IgD-negative memory B cell (primary cell): ENCODE data around the gene PLAC9. TPM values are rescaled to one million over a fixed set of nuclear protein-coding genes. Genes with fewer than 3 reads are reported as not detected.

Experiments
- H3K27ac Mint-ChIP-seq, 3 donors: one replicate each; pipeline ENCODE4 v1.8.0; 2020 to 2022; ENCODE audit warnings: mild to moderate bottlenecking in 3 of 3, mixed read lengths in 3 of 3, moderate library complexity in 1 of 3
- H3K27me3 Mint-ChIP-seq: one replicate; pipeline ENCODE4 v1.8.0; 2021; ENCODE audit warnings: mixed read lengths
- H3K36me3 Mint-ChIP-seq: one replicate; pipeline ENCODE4 v1.8.0; 2020; ENCODE audit warnings: mild to moderate bottlenecking, mixed read lengths
- H3K4me1 Mint-ChIP-seq, 3 donors: one replicate each; pipeline ENCODE4 v1.8.0; 2020 to 2022; ENCODE audit warnings: mixed read lengths in 3 of 3, mild to moderate bottlenecking in 1 of 3
- H3K4me3 Mint-ChIP-seq, 4 donors: one replicate each; pipeline ENCODE4 v1.8.0; 2020 to 2022; ENCODE audit warnings: mild to moderate bottlenecking in 4 of 4, mixed read lengths in 4 of 4, moderate library complexity in 3 of 4
- H3K9me3 Mint-ChIP-seq, 3 donors: one replicate each; pipeline ENCODE4 v1.8.0; 2020 to 2021; ENCODE audit warnings: mixed read lengths in 3 of 3, mild to moderate bottlenecking in 1 of 3
- polyA plus RNA-seq: library from polyadenylated mRNA; unstranded; fragments of 300-500 nt; fragmentation: Illumina TruSeq; gene quantifications from one replicate; pipeline ENCODE4 v1.2.3, GENCODE V29; 2021

Gene PLAC9
- polyA plus RNA-seq, 1 donor from 2014 or later = not detected

- no peak overlapping the region for H3K27ac Mint-ChIP-seq
- H3K9me3 Mint-ChIP-seq = no peaks in the 10 kb centered on the region
- no peak overlapping the region for H3K4me3 Mint-ChIP-seq
- no peaks in the 10 kb centered on the region for H3K27me3 Mint-ChIP-seq
- H3K4me1 Mint-ChIP-seq = peaks cover 13 to 26% (median 17%) of the 10 kb centered on the region in 3 donors
- H3K36me3 Mint-ChIP-seq = peaks cover 2% of the 10 kb centered on the region
Observed at GRCh38 chr10:80174641-80175395, 42.3 kb downstream of the PLAC9 start.

DNA sequence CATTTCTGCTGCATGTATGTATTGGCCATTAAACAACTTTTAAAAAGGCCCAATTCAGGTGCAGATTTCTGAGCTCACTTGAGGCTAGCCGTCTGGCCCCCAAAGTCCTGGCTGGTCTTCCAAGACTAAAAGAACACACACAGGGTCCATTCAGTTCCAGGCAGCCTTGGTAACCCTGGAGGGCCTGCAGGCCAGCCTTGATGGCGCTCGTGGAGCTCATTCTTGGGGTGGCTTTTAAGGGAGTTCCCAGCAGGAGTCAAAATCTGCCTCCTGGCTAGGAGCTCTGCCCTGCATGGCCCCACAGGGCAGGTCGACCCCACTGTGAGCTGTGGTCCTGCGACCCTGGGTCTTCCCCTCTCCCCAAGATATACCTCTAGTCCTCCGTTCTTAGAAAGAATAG lies 44.0 kb downstream of the PLAC9 start:
- H3K27me3 Mint-ChIP-seq = no peaks in the 10 kb centered on the region
- no peaks in the 10 kb centered on the region for H3K9me3 Mint-ChIP-seq
- H3K4me1 Mint-ChIP-seq = peaks cover 13 to 26% (median 20%) of the 10 kb centered on the region in 3 donors
- no peak overlapping the region for H3K27ac Mint-ChIP-seq
- peaks cover 2% of the 10 kb centered on the region for H3K36me3 Mint-ChIP-seq
- no peak overlapping the region for H3K4me3 Mint-ChIP-seq

- H3K36me3 Mint-ChIP-seq = peaks cover 2% of the 10 kb centered on the region
- no peaks in the 10 kb centered on the region for H3K27me3 Mint-ChIP-seq
- H3K9me3 Mint-ChIP-seq = no peaks in the 10 kb centered on the region
- no peak overlapping the region for H3K4me3 Mint-ChIP-seq
- peak overlapping the region in 1 of 3 donors; percentile 82 for H3K27ac Mint-ChIP-seq
- peaks cover 17 to 32% (median 29%) of the 10 kb centered on the region in 3 donors for H3K4me1 Mint-ChIP-seq
Observed at GRCh38 chr10:80177781-80178636, 45.5 kb downstream of the PLAC9 start.

- Mint-ChIP-seq H3K27me3 (no peaks in the 10 kb centered on the region), H3K9me3 (no peaks in the 10 kb centered on the region), H3K27ac (peak overlapping the region in 1 of 3 donors; percentile 23), H3K36me3 (peaks cover 7% of the 10 kb centered on the region), H3K4me1 (peaks cover 31 to 53% (median 42%) of the 10 kb centered on the region in 3 donors), H3K4me3 (no peak overlapping the region)
Observed at GRCh38 chr10:80182986-80183385, 50.5 kb downstream of the PLAC9 start.

DNA sequence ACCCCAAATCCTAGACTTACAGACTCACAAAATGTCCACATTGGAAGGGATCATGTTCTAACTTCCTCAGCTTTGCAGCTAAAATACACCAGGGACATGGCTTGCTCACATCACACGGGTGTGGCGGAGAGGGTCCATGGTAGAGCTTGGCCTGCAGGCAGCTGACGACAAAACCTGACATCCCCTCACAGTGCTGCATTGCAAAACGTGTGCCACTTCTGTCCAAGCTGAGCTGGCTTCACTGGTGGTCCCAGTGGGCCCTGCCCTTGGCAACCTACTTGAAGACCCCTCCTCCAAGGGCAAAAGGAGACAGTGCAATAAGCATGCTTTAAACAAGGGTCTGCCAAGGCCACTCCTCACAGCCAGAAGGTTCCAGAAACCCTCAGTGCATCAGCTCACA lies 50.9 kb downstream of the PLAC9 start:
- H3K27me3 Mint-ChIP-seq = no peaks in the 10 kb centered on the region
- peaks cover 5% of the 10 kb centered on the region for H3K36me3 Mint-ChIP-seq
- H3K4me1 Mint-ChIP-seq = peaks cover 30 to 55% (median 40%) of the 10 kb centered on the region in 3 donors
- no peaks in the 10 kb centered on the region for H3K9me3 Mint-ChIP-seq
- H3K4me3 Mint-ChIP-seq = no peak overlapping the region
- H3K27ac Mint-ChIP-seq = peak overlapping the region in 1 of 3 donors; percentile 23

DNA sequence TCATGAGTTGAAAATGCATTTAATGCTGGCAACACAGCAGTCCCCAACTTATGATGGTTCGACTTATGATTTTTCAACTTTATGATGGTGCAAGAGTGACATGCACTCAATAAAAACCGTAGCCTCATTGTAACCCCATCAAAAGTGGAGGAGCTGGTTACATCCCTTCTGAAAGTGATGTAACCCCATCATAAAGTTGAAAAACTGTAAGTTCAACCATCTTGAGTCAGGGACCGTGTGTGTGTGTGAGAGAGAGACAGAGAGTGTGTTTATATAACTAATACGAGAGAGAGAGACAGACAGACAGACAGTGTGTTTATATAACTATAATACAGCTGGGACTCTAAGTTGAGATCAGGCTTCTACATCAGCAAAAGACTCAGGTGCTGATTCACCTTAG lies 51.8 kb downstream of the PLAC9 start:
- Mint-ChIP-seq H3K27me3 (no peaks in the 10 kb centered on the region), H3K36me3 (peaks cover 5% of the 10 kb centered on the region), H3K4me1 (peaks cover 32 to 55% (median 36%) of the 10 kb centered on the region in 3 donors), H3K9me3 (no peaks in the 10 kb centered on the region), H3K4me3 (peak overlapping the region in 1 of 4 donors; percentile 14), H3K27ac (peak overlapping the region in 1 of 3 donors; percentile 55)

GRCh38 chr10:80185578-80186299 lies 53.2 kb downstream of the PLAC9 start:
- Mint-ChIP-seq H3K9me3 (no peaks in the 10 kb centered on the region), H3K27me3 (no peaks in the 10 kb centered on the region), H3K4me1 (peaks cover 31 to 57% (median 39%) of the 10 kb centered on the region in 3 donors), H3K4me3 (peak overlapping the region in 3 of 4 donors; percentile 22 to 75 (median 41)), H3K27ac (peak overlapping the region; percentile 47 to 91 (median 77)), H3K36me3 (peaks cover 5% of the 10 kb centered on the region)

DNA sequence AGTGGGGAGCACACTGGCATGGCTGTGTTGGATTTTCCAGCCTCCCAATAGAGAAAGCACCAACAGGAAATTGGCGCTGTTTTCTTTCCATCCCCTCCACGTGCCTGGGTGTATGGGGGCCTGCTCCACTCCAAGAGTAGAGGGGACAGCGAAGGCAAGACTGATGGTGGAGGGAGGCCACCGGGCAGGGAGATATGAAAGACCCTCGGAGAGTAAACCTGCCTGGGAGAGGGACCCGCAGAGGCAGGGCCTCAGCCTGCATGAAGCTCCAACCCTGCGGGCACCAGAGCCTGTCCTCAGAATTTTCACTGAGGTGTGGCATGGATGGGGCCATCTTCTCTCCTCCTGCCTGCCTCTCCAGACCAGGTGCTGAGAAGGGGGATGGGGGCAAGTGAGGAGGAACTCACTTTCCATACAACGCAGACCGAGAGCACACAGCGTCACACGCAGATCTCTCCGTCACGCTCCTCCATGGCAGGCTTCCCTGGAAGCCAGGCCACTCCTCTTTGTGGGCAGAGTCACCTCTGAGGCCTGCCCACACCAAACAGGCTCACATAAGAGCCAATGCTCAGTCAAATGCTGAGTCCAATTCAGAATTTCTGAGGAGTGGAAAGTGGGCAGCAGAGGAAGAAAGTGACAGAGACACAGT lies 54.0 kb downstream of the PLAC9 start:
- H3K27me3 Mint-ChIP-seq = no peaks in the 10 kb centered on the region
- H3K4me3 Mint-ChIP-seq = peak overlapping the region in 1 of 4 donors; percentile 75
- peak overlapping the region; percentile 47 to 91 (median 77) for H3K27ac Mint-ChIP-seq
- H3K4me1 Mint-ChIP-seq = peaks cover 35 to 58% (median 42%) of the 10 kb centered on the region in 3 donors
- H3K36me3 Mint-ChIP-seq = peaks cover 5% of the 10 kb centered on the region
- H3K9me3 Mint-ChIP-seq = no peaks in the 10 kb centered on the region

GRCh38 chr10:80187060-80187459 lies 54.5 kb downstream of the PLAC9 start:
- peaks cover 5% of the 10 kb centered on the region for H3K36me3 Mint-ChIP-seq
- no peaks in the 10 kb centered on the region for H3K9me3 Mint-ChIP-seq
- peaks cover 38 to 60% (median 46%) of the 10 kb centered on the region in 3 donors for H3K4me1 Mint-ChIP-seq
- H3K27me3 Mint-ChIP-seq = no peaks in the 10 kb centered on the region
- H3K27ac Mint-ChIP-seq = peak overlapping the region; percentile 92 to 98 (median 97)
- H3K4me3 Mint-ChIP-seq = peak overlapping the region; percentile 69 to 87 (median 80)

DNA sequence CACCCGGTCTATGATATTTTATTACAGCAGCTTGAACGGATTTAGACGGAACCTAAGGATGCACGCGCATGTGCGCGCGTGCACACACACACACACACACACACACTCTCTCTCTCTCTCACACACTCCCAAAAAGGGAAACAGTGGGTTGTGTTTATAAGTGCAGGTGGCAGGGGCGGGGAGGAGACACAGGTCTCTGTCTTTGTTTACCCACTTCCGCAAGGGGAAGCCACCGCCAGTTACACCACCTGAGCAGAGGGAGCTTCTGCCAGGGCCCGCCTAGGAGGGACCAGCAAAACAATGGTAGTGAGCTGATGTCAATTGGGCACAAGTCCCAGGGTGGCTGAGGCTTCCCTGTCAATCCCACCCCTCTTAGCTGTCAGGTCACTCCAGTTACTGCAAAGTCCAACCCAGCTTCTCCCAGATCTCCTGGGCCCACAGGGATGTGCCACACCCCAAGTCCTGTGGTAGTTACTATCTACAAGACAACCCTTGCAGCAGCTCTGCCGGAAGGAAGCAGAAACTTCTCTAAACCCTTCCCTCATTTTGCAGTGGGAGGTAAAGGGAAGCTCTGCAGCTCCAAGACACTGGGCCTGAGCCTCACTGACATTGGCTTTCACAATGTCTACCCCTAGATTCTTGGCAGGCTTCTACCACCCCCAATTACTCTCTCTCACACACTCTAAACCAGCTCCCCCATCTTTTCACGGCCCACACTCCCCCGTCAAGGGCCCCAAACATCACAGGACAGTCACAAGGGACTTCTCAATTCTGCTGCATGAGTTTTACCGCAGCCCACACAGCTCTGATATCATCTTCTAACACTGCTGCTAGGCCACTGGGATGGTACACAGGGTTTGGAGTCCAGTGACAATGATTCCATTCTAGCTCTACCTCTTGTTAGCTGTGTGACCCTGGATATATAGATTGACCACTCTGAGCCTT lies 55.2 kb downstream of the PLAC9 start:
- peak overlapping the region; percentile 92 to 98 (median 97) for H3K27ac Mint-ChIP-seq
- no peaks in the 10 kb centered on the region for H3K9me3 Mint-ChIP-seq
- H3K4me1 Mint-ChIP-seq = peaks cover 40 to 60% (median 49%) of the 10 kb centered on the region in 3 donors
- H3K4me3 Mint-ChIP-seq = peak overlapping the region; percentile 69 to 87 (median 80)
- H3K27me3 Mint-ChIP-seq = no peaks in the 10 kb centered on the region
- peaks cover 9% of the 10 kb centered on the region for H3K36me3 Mint-ChIP-seq

- Mint-ChIP-seq H3K27ac (peak overlapping the region; percentile 92 to 98 (median 97)), H3K27me3 (no peaks in the 10 kb centered on the region), H3K9me3 (no peaks in the 10 kb centered on the region), H3K36me3 (peaks cover 9% of the 10 kb centered on the region), H3K4me3 (peak overlapping the region in 3 of 4 donors; percentile 54 to 77 (median 75)), H3K4me1 (peaks cover 42 to 60% (median 46%) of the 10 kb centered on the region in 3 donors)
Observed at GRCh38 chr10:80188713-80189112, 56.2 kb downstream of the PLAC9 start.

DNA sequence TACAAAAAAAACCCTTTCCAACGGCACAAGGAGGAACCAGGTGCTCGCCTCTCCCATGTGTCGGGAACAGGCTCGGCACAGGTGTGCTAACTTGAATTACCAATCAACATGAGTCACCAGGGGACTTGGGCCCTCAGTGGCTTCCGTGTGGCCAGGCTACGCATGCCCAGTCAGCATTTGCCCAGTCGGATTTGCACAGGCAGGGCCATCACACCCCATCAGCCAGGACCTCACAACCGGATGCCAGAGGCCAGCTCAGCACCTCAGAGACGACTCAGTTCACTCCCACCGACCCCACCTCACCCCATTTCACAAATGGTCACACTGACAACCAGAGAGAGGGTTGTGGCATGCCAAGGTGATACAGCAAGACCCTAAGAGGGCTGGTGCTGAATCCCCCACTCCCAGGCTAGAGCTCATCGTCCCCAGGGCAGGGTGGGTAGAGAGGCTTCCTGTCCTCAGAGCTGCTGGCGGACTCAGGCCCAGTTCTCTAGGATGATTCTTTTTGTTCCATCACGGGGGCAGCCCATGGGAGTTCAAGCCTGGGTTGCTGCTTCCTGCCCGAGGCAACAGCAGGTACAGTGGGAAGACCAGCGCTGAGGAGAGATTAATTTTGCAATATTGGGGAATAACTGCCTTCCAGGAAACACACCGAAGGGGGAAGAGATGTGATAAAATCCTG lies 59.2 kb downstream of the PLAC9 start:
- Mint-ChIP-seq H3K27ac (peak overlapping the region; percentile 0 to 88 (median 78)), H3K9me3 (no peaks in the 10 kb centered on the region)

GRCh38 chr10:80192553-80192952 lies 60.0 kb downstream of the PLAC9 start:
- Mint-ChIP-seq H3K4me3 (peak overlapping the region in 2 of 4 donors; percentile 27 to 29), H3K27me3 (no peaks in the 10 kb centered on the region), H3K4me1 (peaks cover 46 to 55% (median 50%) of the 10 kb centered on the region in 3 donors), H3K36me3 (peaks cover 3% of the 10 kb centered on the region), H3K9me3 (no peaks in the 10 kb centered on the region), H3K27ac (peak overlapping the region in 2 of 3 donors; percentile 0 to 78)

More for the DNA sequence above, 59.2 kb downstream of the PLAC9 start:
- H3K4me3 Mint-ChIP-seq = peak overlapping the region in 3 of 4 donors; percentile 38 to 70 (median 58)
- H3K4me1 Mint-ChIP-seq = peaks cover 45 to 54% (median 48%) of the 10 kb centered on the region in 3 donors
- peaks cover 3% of the 10 kb centered on the region for H3K36me3 Mint-ChIP-seq
- no peaks in the 10 kb centered on the region for H3K27me3 Mint-ChIP-seq
